Activated gamma-delta T cell treated with anti-CD3 and anti-CD28 coated beads, Interleukin-2, amount 50 U/mL, for 16 hours (primary cell): ENCODE measurements around the gene ELANE.
"Not testable (repeated sequence)": the region's sequence is repeated elsewhere in the genome, so short reads cannot be mapped to it uniquely, and the experiment has no call there.

Experiments used
- DNase-seq: peaks from one replicate; pipeline ENCODE4 v3.0.0-alpha.2; 2020; ENCODE audit warnings: low read depth

The ELANE gene

GRCh38 chr19:842802-843179 lies 9.3 kb upstream of the ELANE start:
- not testable (repeated sequence) for DNase-seq

GRCh38 chr19:843180-843835 lies 8.8 kb upstream of the ELANE start:
- DNase-seq, result no peak

- no peak for DNase-seq
These were observed 8.1 kb upstream of the ELANE start for GRCh38 chr19:843836-844545.

- no peak for DNase-seq
These were observed 7.5 kb upstream of the ELANE start for GRCh38 chr19:844546-844971.

- no peak for DNase-seq
These were observed 6.2 kb upstream of the ELANE start for GRCh38 chr19:845707-846521.

DNA sequence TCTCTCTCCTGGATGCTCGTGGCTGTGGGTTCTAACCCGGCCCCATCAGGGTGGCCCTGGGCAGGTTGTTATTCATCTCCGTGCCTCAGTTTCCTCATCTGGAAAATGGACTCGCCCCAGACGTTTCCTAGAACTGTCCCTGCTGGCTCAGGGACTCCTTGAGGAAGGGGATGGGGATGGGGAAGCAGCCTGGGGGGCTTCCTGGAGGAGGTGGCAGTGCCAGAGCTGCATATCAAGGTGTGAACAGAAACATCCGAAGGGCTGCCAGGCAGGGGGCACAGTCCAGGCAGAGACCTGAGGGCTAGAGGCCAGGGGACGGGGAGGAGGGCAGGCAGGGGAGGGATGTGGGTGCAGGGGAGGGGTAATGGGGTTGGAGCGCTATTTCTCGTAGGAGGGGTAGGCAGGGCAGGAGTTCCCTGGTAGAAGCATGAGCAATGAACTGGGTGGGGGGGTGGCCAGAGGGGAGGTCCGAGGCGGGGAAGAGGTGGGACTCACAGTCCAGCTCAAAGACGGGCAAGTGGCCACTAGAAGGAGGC lies 3.6 kb upstream of the ELANE start:
- DNase-seq, result no peak

GRCh38 chr19:849195-849594 lies 2.9 kb upstream of the ELANE start:
- DNase-seq, result not testable (repeated sequence)

DNA sequence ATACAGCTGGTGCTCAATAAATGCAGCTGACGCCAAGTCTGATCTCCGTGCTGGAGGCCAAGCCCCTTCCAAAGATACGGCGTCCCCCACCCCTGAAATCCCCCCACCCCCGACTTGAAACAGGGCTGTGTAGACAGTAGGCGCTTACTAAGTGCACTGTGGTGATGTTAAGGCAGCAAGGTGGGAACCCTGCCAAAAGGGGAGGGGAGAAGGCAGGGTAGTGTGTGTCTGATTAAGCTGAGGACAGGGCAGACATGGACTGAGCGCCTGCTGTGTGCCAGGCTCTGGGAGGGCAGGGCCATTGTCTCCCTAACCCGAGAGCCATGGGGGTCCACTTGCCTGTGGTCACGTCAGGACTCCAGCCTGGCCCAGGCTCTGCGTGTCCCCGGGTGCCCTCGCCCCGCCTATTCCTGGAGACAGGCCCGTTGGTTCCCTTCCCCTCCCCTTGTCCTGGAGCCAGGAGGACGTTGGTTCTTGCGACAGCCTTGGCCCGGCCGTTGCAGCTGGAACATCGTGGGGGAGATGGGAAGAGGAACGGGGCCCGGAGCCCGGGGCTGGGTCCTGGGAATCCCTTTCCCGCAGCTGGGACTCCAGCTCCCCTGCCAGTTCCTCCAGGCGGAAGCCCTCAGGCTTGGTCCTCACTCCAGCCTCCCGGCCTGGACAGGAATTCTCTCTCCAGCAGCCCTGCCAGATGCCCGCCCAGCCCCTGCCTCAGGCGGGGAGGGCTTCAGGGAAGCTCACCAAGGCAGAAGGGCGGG lies 1.7 kb upstream of the ELANE start:
- DNase-seq, result no peak

DNA sequence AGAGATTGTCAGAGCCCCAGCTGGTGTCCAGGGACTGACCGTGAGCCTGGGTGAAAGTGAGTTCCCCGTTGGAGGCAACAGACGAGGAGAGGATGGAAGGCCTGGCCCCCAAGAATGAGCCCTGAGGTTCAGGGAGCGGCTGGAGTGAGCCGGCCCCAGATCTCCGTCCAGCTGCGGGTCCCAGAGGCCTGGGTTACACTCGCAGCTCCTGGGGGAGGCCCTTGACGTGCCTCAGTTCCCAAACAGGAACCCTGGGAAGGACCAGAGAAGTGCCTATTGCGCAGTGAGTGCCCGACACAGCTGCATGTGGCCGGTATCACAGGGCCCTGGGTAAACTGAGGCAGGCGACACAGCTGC lies 1.1 kb upstream of the ELANE start:
- DNase-seq, result no peak

DNA sequence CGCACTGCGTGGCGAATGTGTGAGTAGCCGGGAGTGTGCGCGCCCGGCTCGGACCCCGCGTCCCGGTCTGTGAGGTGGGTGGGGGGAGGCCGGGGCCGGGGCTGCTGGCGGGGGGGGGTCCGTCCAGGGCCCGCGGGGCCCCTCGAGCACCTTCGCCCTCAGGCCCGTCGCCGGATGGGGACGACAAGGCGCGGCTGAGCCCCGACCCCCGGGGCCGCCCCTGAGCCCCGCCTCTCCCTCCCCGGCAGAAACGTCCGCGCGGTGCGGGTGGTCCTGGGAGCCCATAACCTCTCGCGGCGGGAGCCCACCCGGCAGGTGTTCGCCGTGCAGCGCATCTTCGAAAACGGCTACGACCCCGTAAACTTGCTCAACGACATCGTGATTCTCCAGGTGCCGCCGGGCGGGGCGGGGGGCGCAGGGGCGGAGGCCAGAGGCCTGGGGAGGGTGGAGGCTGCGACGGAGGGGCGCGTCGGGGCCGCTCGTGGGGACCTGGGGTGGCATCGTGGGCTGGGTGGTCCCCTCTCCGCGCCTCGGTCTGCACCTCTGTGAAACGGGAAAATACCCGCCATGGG lies 997 bp downstream of the ELANE start:
- no peak for DNase-seq

- not testable (repeated sequence) for DNase-seq
These were observed 1.6 kb downstream of the ELANE start for GRCh38 chr19:853614-854220.

DNA sequence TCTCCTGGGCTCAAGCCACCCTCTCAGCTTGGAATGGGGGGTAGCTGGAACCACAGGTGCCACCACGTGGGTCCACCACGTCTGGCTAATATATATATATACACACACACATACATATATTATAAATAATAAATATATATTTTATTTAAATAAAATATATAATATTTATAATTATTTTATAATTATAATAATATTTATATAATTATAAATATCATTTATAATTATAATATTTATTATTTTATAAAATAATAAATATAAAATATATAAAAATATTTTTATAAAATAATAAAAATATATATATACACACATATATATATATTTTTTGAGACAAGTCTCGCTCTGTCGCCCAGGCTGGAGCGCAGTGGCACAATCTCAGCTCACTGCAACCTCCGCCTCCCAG lies 2.4 kb downstream of the ELANE start:
- no peak for DNase-seq

DNA sequence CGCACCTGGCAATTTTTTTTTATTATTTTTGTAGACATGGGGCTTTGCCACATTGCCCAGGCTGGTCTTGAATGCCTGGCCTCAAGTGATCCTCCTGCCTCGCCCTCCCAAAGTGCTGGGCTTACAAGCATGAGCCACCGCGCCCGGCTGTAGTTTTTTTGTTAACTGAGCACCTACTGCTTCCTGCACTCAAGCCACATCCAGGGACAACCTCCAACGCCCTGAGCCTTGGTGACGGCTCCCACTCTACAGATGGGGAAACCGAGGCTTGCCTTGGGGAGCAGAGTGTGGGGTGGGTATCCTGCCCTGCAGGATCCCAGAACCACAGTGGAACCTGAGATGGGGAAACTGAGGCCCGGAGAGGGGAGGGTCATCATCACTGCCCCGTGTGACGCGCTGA lies 3.0 kb downstream of the ELANE start:
- DNase-seq, result no peak

- no peak for DNase-seq
These were observed 3.5 kb downstream of the ELANE start for GRCh38 chr19:855566-856120.

- no peak for DNase-seq
These were observed 6.2 kb downstream of the ELANE start for GRCh38 chr19:858284-858683.

- no peak for DNase-seq
These were observed 7.1 kb downstream of the ELANE start, which contains the start of gene CFD for GRCh38 chr19:858868-859843. Gene CFD (plus strand): TSS chr19:859664. CDS start chr19:859690, 26 bp downstream.

GRCh38 chr19:861141-861755 lies 9.1 kb downstream of the ELANE start:
- no peak for DNase-seq

DNA sequence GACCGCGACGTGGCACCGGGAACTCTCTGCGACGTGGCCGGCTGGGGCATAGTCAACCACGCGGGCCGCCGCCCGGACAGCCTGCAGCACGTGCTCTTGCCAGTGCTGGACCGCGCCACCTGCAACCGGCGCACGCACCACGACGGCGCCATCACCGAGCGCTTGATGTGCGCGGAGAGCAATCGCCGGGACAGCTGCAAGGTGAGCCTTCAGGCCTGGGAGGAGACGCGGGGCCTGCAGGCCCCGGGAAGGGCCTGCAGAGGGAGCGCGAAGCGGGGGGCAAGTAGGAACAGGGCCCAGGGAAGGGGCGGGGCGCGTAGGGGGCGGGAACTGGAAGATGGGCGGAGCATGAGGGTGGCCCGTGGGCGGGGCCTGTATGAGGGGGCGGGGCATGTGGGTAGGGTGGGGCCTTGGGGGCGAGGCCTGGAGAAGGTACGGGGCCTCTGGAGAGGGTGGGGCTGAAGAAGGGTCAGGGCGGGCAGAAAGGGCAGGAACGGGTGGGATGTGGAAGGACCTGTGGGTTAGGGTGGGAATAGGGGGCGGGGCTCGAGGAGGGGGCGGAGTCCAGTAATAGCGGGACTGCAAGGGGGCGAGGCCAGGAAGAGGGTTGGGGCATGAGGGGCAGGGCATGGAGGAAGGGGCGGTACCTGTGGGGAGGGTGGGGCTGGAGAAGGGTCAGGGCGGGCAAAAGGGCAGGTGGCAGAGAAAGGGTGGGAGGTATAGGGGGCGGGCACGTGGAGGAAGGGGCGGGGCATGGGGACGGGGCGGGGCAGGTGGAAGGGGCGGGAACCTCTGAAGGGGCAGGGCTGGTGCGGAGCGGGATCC lies 9.9 kb downstream of the ELANE start:
- peak; percentile 55 for DNase-seq
